Esophagus (tissue), 2 donors: ENCODE measurements around the gene NAT9. TPM values are rescaled to one million over a fixed set of nuclear protein-coding genes. Genes with fewer than 3 reads are reported as not detected.

ENCODE experiments used
- H3K27ac ChIP-seq, 2 donors: one replicate each; pipeline ENCODE4 v1.5.1; 2013; ENCODE audit warnings: low read depth in 2 of 2, mild to moderate bottlenecking in 2 of 2, inconsistent platforms in 1 of 2, low read length in 1 of 2, moderate library complexity in 1 of 2
- H3K27me3 ChIP-seq, 2 donors: one replicate each; pipeline ENCODE4 v1.6.1; 2013; ENCODE audit warnings: low read length in 2 of 2, control low read depth in 1 of 2, mild to moderate bottlenecking in 1 of 2; ENCODE audit not compliant: insufficient read depth in 2 of 2, control insufficient read depth in 1 of 2
- H3K36me3 ChIP-seq, 2 donors: one replicate each; pipeline ENCODE4 v1.6.1; 2013; ENCODE audit warnings: low read length in 1 of 2; ENCODE audit not compliant: control insufficient read depth in 2 of 2, insufficient read depth in 2 of 2
- H3K4me1 ChIP-seq, 2 donors: one replicate each; pipeline ENCODE4 v1.6.1; 2013; ENCODE audit warnings: low read length in 1 of 2; ENCODE audit not compliant: control insufficient read depth in 2 of 2, insufficient read depth in 2 of 2
- H3K4me3 ChIP-seq, 2 donors: one replicate each; pipeline ENCODE4 v1.5.1; 2013; ENCODE audit warnings: low read length in 2 of 2, mild to moderate bottlenecking in 2 of 2, low read depth in 1 of 2, moderate library complexity in 1 of 2
- H3K9me3 ChIP-seq, 2 donors: one replicate each; pipeline ENCODE4 v1.6.1; 2013; ENCODE audit warnings: mild to moderate bottlenecking in 2 of 2, low read depth in 1 of 2, low read length in 1 of 2, moderate library complexity in 1 of 2; ENCODE audit not compliant: control insufficient read depth in 2 of 2, insufficient read depth in 1 of 2
- WGBS, 2 donors: extraction: QIAGEN DNeasy Blood & Tissue Kit; methylation state at CpG; one replicate each; pipeline ENCODE4 v1.1.7; 2013; 5-methylcytosine and 5-hydroxymethylcytosine counted together
- polyA plus RNA-seq, 2 donors: library from polyadenylated mRNA; stranded (reverse); fragments of 200-250 nt; gene quantifications; one replicate each; pipeline ENCODE4 v1.2.3, GENCODE V29; 2013
- donor health status: healthy with polysubstance abuse.
- donor health status: Bipolar disorder and iron deficiency.

Gene NAT9
- polyA plus RNA-seq, 2 donors = 19.7 to 25.6 TPM

DNA sequence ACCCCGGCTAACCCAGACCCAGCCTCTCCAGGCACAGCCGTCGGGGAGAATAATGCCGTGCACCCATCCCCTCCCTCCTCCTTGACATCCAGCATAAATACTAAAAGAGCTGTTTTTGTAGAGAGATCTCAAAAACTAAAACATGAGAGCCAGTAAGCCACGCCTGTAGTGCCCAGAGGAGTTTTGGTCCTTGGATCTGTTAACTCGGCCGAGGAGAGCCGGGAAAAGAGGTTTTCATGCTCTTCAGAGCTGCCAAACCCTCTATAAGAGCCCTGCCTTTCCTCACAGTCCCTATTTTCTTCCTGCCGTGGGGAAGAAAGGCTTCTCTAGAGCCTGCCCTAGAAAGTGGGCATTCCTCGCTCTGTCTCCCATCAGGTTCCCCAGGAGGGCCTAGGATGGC, 30.2 kb upstream of the NAT9 start:
- Histone ChIP-seq H3K27me3 (no peaks in the 10 kb centered on the region), H3K27ac (no peak overlapping the region), H3K4me1 (peaks cover 0 to 4% of the 10 kb centered on the region in 2 donors), H3K9me3 (no peaks in the 10 kb centered on the region), H3K4me3 (no peak overlapping the region), H3K36me3 (peaks cover 0 to 23% of the 10 kb centered on the region in 2 donors)
- 90 to 93% methylated on average over 10 of the region's 10 CpGs for WGBS, 2 donors

DNA sequence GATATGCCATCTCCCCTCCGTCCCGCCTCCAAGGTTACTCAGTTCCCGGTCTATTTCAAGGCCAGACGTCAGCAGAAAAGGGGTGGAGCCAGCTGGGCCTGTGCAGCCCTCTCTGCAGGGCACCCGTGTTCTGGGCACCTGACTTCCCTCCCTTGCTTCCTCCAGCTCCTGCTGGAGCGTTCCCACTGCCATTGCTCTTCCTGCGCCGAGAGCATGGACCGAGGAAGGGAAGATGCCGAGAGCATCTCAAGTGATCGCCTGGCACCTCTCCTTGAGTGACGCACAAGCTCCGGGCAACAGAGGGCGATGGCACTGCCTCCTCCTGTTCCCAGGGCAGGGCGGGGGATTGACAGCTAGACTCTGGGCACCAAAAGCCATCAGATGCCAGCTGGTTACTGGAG, 29.4 kb upstream of the NAT9 start:
- no peak overlapping the region for H3K27ac ChIP-seq
- H3K4me3 ChIP-seq = no peak overlapping the region
- 82 to 87% methylated on average over 15 of the region's 15 CpGs for WGBS, 2 donors
- no peaks in the 10 kb centered on the region for H3K9me3 ChIP-seq
- peaks cover 0 to 4% of the 10 kb centered on the region in 2 donors for H3K4me1 ChIP-seq
- no peaks in the 10 kb centered on the region for H3K27me3 ChIP-seq
- peaks cover 0 to 28% of the 10 kb centered on the region in 2 donors for H3K36me3 ChIP-seq

DNA sequence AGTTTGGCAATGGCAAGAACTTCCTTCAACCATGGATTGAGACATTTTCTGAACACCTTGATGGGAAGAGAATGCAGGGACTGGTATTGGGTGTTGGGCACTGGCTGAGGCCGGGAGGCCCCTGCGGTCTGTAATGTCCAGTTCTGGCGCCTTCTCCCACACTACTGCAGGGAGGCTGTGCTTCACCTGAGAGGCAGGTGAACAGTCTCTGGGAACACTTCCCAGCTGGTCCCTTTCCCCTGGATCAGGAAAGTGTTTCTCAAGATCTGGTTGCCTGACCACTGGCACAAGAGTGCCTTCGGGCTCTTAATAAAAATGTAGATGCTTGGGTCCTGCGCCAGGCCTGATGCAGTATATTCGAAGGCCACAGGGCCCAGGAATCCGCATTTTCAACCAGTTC, 28.5 kb upstream of the NAT9 start:
- WGBS, 2 donors = 95% methylated on average over 7 of the region's 7 CpGs
- H3K27ac ChIP-seq = no peak overlapping the region
- no peaks in the 10 kb centered on the region for H3K27me3 ChIP-seq
- H3K4me3 ChIP-seq = no peak overlapping the region
- H3K4me1 ChIP-seq = peaks cover 0 to 4% of the 10 kb centered on the region in 2 donors
- H3K36me3 ChIP-seq = peaks cover 0 to 30% of the 10 kb centered on the region in 2 donors
- H3K9me3 ChIP-seq = no peaks in the 10 kb centered on the region

DNA sequence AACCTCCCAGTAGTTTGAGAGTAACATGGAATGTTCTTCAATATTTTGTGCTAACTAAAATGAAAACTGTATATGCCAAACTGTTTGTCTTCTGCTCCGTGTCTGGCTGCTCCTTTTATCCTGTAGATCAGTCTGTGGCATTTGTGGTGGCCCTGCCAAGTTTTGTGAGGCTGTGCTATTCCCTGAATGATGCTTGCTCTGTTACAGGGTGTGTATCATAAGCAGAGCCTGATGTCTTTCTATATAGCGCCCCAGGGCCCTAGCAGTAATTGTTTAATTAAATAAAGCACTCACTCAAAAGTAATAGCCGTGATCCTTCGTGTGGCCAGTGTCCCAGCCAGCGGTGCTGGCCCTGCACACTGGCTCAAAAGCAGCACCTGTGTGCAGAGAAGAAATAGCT, 27.8 kb upstream of the NAT9 start:
- 67 to 84% methylated on average over 5 of the region's 5 CpGs for WGBS, 2 donors
- no peak overlapping the region for H3K27ac ChIP-seq
- H3K4me3 ChIP-seq = no peak overlapping the region
- peaks cover 0 to 37% of the 10 kb centered on the region in 2 donors for H3K36me3 ChIP-seq
- H3K4me1 ChIP-seq = peaks cover 0 to 4% of the 10 kb centered on the region in 2 donors
- no peaks in the 10 kb centered on the region for H3K27me3 ChIP-seq
- H3K9me3 ChIP-seq = no peaks in the 10 kb centered on the region

DNA sequence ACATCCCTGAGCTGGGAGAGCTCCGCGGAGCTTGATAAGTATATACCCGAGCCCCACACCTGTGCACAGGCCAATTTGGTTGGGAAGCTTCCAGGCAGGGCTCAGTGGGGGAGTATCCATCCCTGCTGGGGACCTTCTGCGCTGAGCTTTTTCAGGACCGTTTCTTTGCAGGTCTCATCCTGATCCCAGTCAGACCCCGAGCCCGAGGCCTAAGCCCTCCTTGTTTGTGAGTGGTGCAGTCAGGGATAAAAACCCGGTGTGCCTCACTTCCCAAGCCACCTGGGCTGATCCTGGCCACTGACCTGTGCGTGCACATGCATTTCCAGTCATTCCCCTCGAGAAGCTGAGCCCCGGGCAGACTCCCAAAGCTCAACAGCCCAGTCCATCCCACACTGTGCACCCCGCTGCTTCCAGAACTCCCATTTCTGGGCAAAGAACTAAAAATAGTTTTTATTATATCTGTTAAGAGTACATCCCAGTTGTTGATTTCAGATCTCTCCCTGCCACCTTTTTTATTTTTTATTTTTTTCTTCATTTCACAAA, 27.3 kb upstream of the NAT9 start:
- Histone ChIP-seq H3K27ac (no peak overlapping the region), H3K4me3 (no peak overlapping the region), H3K9me3 (no peaks in the 10 kb centered on the region), H3K4me1 (peaks cover 0 to 4% of the 10 kb centered on the region in 2 donors), H3K27me3 (no peaks in the 10 kb centered on the region), H3K36me3 (peaks cover 3 to 38% of the 10 kb centered on the region in 2 donors)
- WGBS, 2 donors = 93% methylated on average over 12 of the region's 12 CpGs

DNA sequence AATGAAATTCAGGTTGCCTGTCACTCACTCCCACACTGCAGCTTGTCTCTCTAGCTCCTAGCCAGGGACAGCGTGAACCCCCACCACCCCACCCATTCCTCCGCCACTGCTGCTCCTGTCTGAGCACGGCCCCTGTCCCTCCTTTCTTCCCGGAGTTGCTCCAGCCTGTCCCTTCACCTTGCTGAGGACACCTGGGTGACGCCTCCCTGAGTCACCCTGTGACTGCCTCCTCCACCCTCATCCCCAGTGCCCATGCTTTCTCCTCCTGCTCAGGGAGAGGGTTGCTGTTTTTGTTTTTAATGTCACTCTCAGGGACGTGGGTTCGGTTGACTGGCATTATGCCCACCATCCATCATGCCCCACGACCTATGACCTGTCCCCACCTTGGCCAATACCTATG, 25.8 kb upstream of the NAT9 start:
- H3K36me3 ChIP-seq = peaks cover 16 to 33% of the 10 kb centered on the region in 2 donors
- peaks cover 0 to 4% of the 10 kb centered on the region in 2 donors for H3K4me1 ChIP-seq
- no peak overlapping the region for H3K4me3 ChIP-seq
- whole genome bisulfite sequencing, 2 donors = 75 to 81% methylated on average over 8 of the region's 8 CpGs
- no peaks in the 10 kb centered on the region for H3K27me3 ChIP-seq
- no peak overlapping the region for H3K27ac ChIP-seq
- no peaks in the 10 kb centered on the region for H3K9me3 ChIP-seq

DNA sequence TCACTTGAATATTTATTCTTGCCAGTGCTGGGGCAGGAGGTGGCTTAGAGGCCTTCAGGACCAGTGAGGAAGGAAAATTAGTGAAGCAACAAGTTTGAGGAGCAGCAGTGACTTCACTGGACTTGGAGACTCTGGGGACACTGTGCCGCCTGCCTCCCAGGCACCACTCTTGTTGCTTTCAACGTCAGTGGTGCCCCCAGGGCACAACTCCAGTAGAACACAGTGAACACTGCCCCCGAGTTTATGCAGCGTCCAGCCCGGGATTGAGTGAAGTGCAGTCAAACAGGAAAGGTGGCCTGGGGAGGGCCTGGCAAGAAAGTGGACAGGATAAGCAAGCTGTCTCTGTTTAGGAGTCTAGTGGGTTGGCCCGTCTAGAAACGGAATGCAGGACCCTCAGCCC, 24.4 kb upstream of the NAT9 start:
- peaks cover 25 to 37% of the 10 kb centered on the region in 2 donors for H3K36me3 ChIP-seq

DNA sequence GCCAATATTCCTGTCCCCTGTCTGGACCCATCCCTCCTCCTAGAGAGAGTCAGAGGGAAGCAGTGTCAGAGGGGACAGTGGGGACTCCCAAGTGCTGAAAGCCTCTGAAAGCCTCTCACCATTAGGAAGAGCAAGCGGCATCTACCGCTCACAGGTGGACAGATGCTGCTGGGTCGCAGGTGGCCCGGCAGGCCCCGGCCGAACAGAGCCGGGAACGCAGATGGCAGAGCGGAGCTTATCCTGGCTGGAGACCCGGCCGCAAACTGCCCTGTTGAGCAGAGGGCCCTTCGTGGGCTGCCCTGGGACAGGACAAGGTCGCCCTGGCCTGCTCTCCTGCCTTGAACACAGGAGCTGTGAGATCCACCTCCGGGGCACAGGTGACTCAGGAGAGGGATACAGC, 23.0 kb upstream of the NAT9 start:
- Histone ChIP-seq H3K4me1 (peaks cover 0 to 4% of the 10 kb centered on the region in 2 donors), H3K9me3 (no peaks in the 10 kb centered on the region), H3K27me3 (no peaks in the 10 kb centered on the region), H3K4me3 (no peak overlapping the region), H3K36me3 (peaks cover 29 to 41% of the 10 kb centered on the region in 2 donors), H3K27ac (no peak overlapping the region)
- WGBS, 2 donors = 93 to 97% methylated on average over 14 of the region's 14 CpGs

More for the DNA sequence above, 24.4 kb upstream of the NAT9 start:
- Histone ChIP-seq H3K27ac (no peak overlapping the region), H3K4me3 (no peak overlapping the region), H3K9me3 (no peaks in the 10 kb centered on the region), H3K27me3 (no peaks in the 10 kb centered on the region), H3K4me1 (peaks cover 0 to 4% of the 10 kb centered on the region in 2 donors)
- WGBS, 2 donors = 81 to 83% methylated on average over 7 of the region's 7 CpGs

DNA sequence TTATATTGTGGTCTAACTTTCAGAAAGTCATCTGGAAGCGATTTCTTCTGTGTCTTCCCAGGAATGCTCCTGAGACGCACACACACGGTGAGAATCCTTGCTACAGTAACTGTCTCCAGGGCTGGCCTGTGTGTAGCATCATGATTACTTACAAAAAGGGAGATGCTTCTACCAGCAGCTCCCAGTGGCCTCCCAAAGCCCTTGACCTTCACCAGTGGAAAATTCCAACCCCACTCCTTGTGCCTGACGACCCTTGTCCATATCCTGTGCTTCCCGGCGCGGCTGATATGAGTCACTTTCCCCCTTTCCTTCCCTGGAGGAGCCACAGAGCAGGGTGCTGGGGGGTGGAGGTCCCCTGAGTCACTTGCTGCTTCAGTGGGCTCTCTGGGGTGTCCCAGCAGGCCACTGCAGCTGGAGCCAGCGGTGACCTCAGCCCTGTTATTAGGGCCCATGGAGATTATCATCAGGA, 22.1 kb upstream of the NAT9 start:
- whole genome bisulfite sequencing, 2 donors = 85 to 86% methylated on average over 8 of the region's 8 CpGs
- Histone ChIP-seq H3K4me1 (peaks cover 0 to 4% of the 10 kb centered on the region in 2 donors), H3K27ac (no peak overlapping the region), H3K4me3 (no peak overlapping the region), H3K9me3 (no peaks in the 10 kb centered on the region), H3K27me3 (no peaks in the 10 kb centered on the region), H3K36me3 (peaks cover 29 to 44% of the 10 kb centered on the region in 2 donors)

DNA sequence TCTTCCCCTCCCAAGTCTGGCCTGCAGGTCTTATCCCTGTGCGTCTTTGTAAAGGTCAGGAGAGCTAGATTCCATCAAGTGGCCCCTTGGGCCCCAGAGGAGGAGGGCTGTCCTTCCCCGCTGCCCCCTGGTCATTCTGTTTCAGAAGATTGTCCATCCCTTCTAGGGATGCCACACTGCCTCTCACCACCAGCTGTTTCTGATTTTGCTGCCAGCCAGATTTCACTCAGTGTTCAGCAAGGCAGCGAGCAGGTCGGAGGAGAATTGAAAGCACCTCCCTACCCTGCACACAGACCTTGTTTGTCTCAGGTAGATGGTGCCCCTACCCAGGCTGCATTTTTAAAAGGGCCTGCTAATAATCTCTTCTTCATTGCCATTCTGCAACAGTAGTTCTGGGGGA, 21.7 kb upstream of the NAT9 start:
- no peak overlapping the region for H3K4me3 ChIP-seq
- H3K9me3 ChIP-seq = no peaks in the 10 kb centered on the region
- 93 to 94% methylated on average over 4 of the region's 4 CpGs for WGBS, 2 donors
- no peak overlapping the region for H3K27ac ChIP-seq
- H3K4me1 ChIP-seq = peaks cover 0 to 4% of the 10 kb centered on the region in 2 donors
- H3K27me3 ChIP-seq = no peaks in the 10 kb centered on the region
- peaks cover 29 to 46% of the 10 kb centered on the region in 2 donors for H3K36me3 ChIP-seq
